OCI-LY3 (cell line): Measurements from ENCODE around the gene CD200R1.

Source experiments
- H2AFZ ChIP-seq: fragments of 200-600, 300-600 bp; shearing (Covaris generic); 2 replicates; pipeline ENCODE4 v1.6.0; 2014; ENCODE audit warnings: antibody characterized with exemption, low read depth, low read length
- H3K27ac ChIP-seq: fragments of 200-600, 300-600 bp; sonication (generic); 2 replicates; pipeline ENCODE4 v1.5.1; 2014; ENCODE audit warnings: mild to moderate bottlenecking, low read length, moderate library complexity, mixed read lengths
- H3K27me3 ChIP-seq: fragments of 200-600, 300-600 bp; sonication (generic); 2 replicates; pipeline ENCODE4 v1.6.1; 2014; ENCODE audit warnings: low read depth, low read length, mixed read lengths
- H3K36me3 ChIP-seq: fragments of 200-600, 300-600 bp; sonication (generic); replicated peaks from 2 replicates; pipeline ENCODE3; 2014; ENCODE audit warnings: low read depth, low read length, mixed read lengths
- H3K4me1 ChIP-seq: fragments of 300-600, 200-600 bp; sonication (generic); 2 replicates; pipeline ENCODE4 v1.6.1; 2014; ENCODE audit warnings: low read length, mixed read lengths
- H3K4me2 ChIP-seq: fragments of 200-600, 300-600 bp; sonication (generic); 2 replicates; pipeline ENCODE4 v1.6.1; 2014; ENCODE audit warnings: low read length, mixed read lengths
- H3K4me3 ChIP-seq: fragments of 300-600, 200-600 bp; sonication (generic); 2 replicates; pipeline ENCODE4 v1.5.1; 2014; ENCODE audit warnings: antibody characterized with exemption, mild to moderate bottlenecking, low read length, moderate library complexity
- H3K79me2 ChIP-seq: fragments of 300-600, 200-600 bp; shearing (Covaris generic); 2 replicates; pipeline ENCODE4 v1.6.1; 2014; ENCODE audit warnings: mild to moderate bottlenecking, low read length, mixed read lengths
- H3K9ac ChIP-seq: fragments of 300-600, 200-600 bp; shearing (Covaris generic); 2 replicates; pipeline ENCODE4 v1.6.0; 2014; ENCODE audit warnings: mild to moderate bottlenecking, low read length, moderate library complexity
- H3K9me3 ChIP-seq: fragments of 200-600, 300-600 bp; shearing (Covaris generic); 2 replicates; pipeline ENCODE4 v1.6.1; 2014; ENCODE audit warnings: low read length, mixed read lengths; ENCODE audit not compliant: insufficient read depth
- H4K20me1 ChIP-seq: fragments of 200-600, 300-600 bp; sonication (generic); 2 replicates; pipeline ENCODE4 v1.6.1; 2016; ENCODE audit warnings: low read length, mixed read lengths; ENCODE audit not compliant: insufficient read depth
- EZH2phosphoT487 ChIP-seq: fragments of 200-600 bp; shearing (Covaris generic); IDR thresholded peaks from 2 replicates; pipeline ENCODE4 v1.6.1; 2018; ENCODE audit warnings: antibody characterized with exemption, mixed run types, low read depth
- TF ChIP-seq, protein P1 (sequence below): fragments of 200-600, 300-600 bp; sonication (generic); IDR thresholded peaks from 2 replicates; pipeline ENCODE4 v1.5.1; 2014; ENCODE audit warnings: antibody characterized with exemption, low read length, low read depth

Gene CD200R1, protein sequence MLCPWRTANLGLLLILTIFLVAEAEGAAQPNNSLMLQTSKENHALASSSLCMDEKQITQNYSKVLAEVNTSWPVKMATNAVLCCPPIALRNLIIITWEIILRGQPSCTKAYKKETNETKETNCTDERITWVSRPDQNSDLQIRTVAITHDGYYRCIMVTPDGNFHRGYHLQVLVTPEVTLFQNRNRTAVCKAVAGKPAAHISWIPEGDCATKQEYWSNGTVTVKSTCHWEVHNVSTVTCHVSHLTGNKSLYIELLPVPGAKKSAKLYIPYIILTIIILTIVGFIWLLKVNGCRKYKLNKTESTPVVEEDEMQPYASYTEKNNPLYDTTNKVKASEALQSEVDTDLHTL

DNA sequence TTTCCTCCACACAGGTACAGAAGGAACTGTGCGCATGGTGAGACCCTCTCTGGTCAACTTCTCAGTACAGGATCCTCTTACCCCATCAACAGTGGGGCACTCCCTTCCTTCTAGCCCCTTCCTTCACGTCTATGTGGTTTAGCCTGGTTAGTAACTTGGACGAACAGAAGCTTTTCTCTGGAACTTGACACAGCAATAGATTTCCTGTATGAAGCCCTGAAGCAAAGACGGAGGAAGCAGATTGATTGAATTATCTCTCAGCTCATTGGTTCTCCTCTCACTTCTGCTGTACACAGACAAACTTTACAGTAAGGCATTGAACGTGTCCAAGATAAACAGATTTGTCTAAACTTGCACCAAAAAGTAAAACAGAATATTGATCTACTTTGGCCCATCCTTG, at the start of gene CD200R1:
CD200R1 (minus strand) TSS at position 210 of the 400 bp plus-strand sequence. CDS start 246 bp downstream, outside the sequence.
- Histone ChIP-seq H3K27me3 (no peaks in the 10 kb centered on the region), H3K9me3 (no peaks in the 10 kb centered on the region), H3K79me2 (peaks cover 54% of the 10 kb centered on the region), H3K4me2 (peak within 1 kb of the TSS; percentile 77), H3K4me3 (peak within 1 kb of the TSS; percentile 80), H3K36me3 (no peaks in the 10 kb centered on the region), H3K4me1 (peaks cover 85% of the 10 kb centered on the region), H3K9ac (peak within 1 kb of the TSS; percentile 90), H4K20me1 (no peaks in the 10 kb centered on the region), H2AFZ (peak within 1 kb of the TSS; percentile 35), H3K27ac (peak within 1 kb of the TSS; percentile 95)
- TF ChIP-seq, protein P1, sequence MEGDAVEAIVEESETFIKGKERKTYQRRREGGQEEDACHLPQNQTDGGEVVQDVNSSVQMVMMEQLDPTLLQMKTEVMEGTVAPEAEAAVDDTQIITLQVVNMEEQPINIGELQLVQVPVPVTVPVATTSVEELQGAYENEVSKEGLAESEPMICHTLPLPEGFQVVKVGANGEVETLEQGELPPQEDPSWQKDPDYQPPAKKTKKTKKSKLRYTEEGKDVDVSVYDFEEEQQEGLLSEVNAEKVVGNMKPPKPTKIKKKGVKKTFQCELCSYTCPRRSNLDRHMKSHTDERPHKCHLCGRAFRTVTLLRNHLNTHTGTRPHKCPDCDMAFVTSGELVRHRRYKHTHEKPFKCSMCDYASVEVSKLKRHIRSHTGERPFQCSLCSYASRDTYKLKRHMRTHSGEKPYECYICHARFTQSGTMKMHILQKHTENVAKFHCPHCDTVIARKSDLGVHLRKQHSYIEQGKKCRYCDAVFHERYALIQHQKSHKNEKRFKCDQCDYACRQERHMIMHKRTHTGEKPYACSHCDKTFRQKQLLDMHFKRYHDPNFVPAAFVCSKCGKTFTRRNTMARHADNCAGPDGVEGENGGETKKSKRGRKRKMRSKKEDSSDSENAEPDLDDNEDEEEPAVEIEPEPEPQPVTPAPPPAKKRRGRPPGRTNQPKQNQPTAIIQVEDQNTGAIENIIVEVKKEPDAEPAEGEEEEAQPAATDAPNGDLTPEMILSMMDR, result no peak
- no peak for TF ChIP-seq EZH2phosphoT487

DNA sequence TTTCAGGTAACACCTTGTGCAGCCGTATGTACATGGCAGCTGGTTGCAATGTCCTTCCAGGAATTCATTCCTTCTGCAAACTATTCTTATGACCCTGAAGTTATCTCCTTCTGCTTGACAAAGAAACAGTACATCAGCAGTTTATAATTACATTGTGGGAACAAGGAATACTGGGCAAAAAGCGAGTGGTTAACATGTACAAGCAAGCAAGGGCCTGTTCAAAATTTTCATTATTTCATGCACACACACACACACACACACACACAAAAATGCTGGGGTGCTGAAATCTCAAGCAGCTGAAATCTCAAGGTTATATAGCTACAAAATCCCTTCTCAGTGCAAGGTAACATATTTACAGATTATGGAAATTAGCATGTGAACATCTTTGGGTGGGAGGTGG, 46.6 kb upstream of the CD200R1 start:
- H3K4me1 ChIP-seq, result peaks cover 18% of the 10 kb centered on the region
- TF ChIP-seq EZH2phosphoT487, result no peak
- TF ChIP-seq, protein P1, result no peak
- no peak overlapping the region for H3K27ac ChIP-seq
- H3K4me2 ChIP-seq, result no peak overlapping the region
- no peak overlapping the region for H2AFZ ChIP-seq
- H3K79me2 ChIP-seq, result peaks cover 36% of the 10 kb centered on the region
- no peak overlapping the region for H3K4me3 ChIP-seq
- peaks cover 9% of the 10 kb centered on the region for H3K36me3 ChIP-seq
- no peaks in the 10 kb centered on the region for H3K27me3 ChIP-seq
- H3K9ac ChIP-seq, result no peak overlapping the region
- no peaks in the 10 kb centered on the region for H4K20me1 ChIP-seq
- no peaks in the 10 kb centered on the region for H3K9me3 ChIP-seq

DNA sequence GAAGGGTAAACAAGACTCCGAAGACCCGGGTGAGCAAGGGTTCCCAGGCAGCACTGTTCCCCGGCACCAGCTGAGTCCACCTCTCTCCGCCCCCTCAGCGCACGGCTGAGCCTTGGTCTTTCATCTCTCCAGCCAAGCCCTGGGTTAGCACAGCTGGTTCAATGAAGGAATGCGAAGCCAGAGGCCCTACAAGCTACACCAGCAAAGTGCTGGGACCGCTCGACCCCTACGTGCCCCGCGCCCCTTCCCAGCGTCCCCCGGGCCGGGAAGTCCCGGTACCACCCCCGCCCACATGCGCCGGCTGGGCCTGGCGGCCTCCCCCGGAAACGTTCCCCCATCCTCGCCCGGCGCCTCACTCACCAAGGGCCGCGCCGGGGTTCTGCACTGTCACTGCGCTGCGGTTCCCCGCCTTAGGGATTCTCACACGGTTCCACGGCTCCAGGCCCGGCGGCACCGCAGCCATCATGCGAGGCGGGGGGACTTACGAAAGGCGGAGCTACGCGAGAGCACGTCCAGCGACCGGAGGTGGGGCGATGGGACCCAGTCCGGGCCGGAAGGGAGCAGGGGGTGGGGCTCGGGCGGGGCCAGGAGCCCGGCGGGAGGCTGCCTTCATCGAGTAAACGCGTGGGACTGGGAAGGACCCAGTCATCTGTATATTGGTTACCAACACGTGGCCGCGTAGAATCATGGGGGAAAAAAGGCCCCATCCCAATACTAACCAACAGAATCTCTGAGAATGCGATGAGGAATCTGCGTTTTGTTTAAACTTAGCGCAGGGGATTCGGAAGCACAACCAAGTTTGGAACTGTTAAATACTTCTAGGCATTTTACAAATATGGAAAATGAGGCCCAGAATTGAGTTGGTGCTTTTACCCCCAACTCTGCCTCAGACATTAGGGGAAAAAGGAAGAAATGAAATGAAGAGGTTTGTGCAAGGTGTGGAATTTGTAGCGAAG, 44.6 kb upstream of the CD200R1 start:
- no peak for TF ChIP-seq EZH2phosphoT487
- TF ChIP-seq, protein P1, result no peak

More for the DNA sequence above, 44.6 kb upstream of the CD200R1 start:
- Histone ChIP-seq H3K4me3 (peak overlapping the region; percentile 89), H3K27me3 (no peaks in the 10 kb centered on the region), H3K36me3 (peaks cover 25% of the 10 kb centered on the region), H3K9me3 (no peaks in the 10 kb centered on the region), H4K20me1 (no peaks in the 10 kb centered on the region), H3K4me2 (peak overlapping the region; percentile 76), H2AFZ (peak overlapping the region; percentile 86), H3K4me1 (peaks cover 18% of the 10 kb centered on the region), H3K79me2 (peaks cover 55% of the 10 kb centered on the region), H3K27ac (peak overlapping the region; percentile 89), H3K9ac (peak overlapping the region; percentile 93)
